DND-41 (cell line): Measurements from ENCODE around the gene AMOT.

Experiments used
- CTCF ChIP-seq: IDR thresholded peaks from 2 replicates; pipeline ENCODE4 v1.5.1; 2012; ENCODE audit warnings: borderline replicate concordance, low read length, moderate library complexity, mild to moderate bottlenecking; ENCODE audit not compliant: poor library complexity, severe bottlenecking; ENCODE audit errors: extremely low read depth
- EZH2 ChIP-seq: IDR thresholded peaks from 3 replicates; pipeline ENCODE4 v1.6.1; 2012; ENCODE audit warnings: borderline replicate concordance, low read depth, mild to moderate bottlenecking, moderate library complexity, low read length, inconsistent platforms; ENCODE audit not compliant: severe bottlenecking

GRCh38 chrX:112751076-112751475 is 89.6 kb downstream of the AMOT start:
- no peak for TF ChIP-seq CTCF
- TF ChIP-seq EZH2: no peak
